Neutrophil (primary cell): ENCODE measurements around the gene PPID.

Experiments
- H3K27ac ChIP-seq: fragments of 200-600 bp; sonication (generic); 2 replicates; pipeline ENCODE4 v1.5.1; 2016; ENCODE audit warnings: mild to moderate bottlenecking, moderate library complexity
- H3K27me3 ChIP-seq: fragments of 200-600 bp; sonication (generic); 2 replicates; pipeline ENCODE4 v1.6.0; 2016; ENCODE audit warnings: mild to moderate bottlenecking
- H3K36me3 ChIP-seq: fragments of 200-600 bp; sonication (generic); 2 replicates; pipeline ENCODE4 v1.5.1; 2017
- H3K4me1 ChIP-seq, 2 experiments: fragments of 200-600 bp in 1 of 2; sonication (generic) in 1 of 2; 1 replicate in 1 of 2; 2 replicates in 1 of 2; pipeline versions ENCODE4 v1.5.1 to v1.6.1; 2013 to 2016; ENCODE audit warnings: low read depth in 1 of 2, low read length in 1 of 2, mild to moderate bottlenecking in 1 of 2, moderate library complexity in 1 of 2; ENCODE audit not compliant: control insufficient read depth in 1 of 2, insufficient read depth in 1 of 2
- H3K4me3 ChIP-seq, 2 experiments: fragments of 200-600 bp in 1 of 2; sonication (generic) in 1 of 2; 1 replicate in 1 of 2; 2 replicates in 1 of 2; pipeline ENCODE4 v1.5.1; 2013 to 2016; ENCODE audit warnings: low read depth in 1 of 2, low read length in 1 of 2, mild to moderate bottlenecking in 1 of 2, moderate library complexity in 1 of 2
- H3K9me3 ChIP-seq: fragments of 200-600 bp; sonication (generic); 2 replicates; pipeline ENCODE4 v1.5.1; 2016
- CTCF ChIP-seq: fragments of 200-600 bp; sonication (generic); IDR thresholded peaks from 2 replicates; pipeline ENCODE4 v1.5.1; 2016; ENCODE audit warnings: antibody characterized with exemption

PPID gene

DNA sequence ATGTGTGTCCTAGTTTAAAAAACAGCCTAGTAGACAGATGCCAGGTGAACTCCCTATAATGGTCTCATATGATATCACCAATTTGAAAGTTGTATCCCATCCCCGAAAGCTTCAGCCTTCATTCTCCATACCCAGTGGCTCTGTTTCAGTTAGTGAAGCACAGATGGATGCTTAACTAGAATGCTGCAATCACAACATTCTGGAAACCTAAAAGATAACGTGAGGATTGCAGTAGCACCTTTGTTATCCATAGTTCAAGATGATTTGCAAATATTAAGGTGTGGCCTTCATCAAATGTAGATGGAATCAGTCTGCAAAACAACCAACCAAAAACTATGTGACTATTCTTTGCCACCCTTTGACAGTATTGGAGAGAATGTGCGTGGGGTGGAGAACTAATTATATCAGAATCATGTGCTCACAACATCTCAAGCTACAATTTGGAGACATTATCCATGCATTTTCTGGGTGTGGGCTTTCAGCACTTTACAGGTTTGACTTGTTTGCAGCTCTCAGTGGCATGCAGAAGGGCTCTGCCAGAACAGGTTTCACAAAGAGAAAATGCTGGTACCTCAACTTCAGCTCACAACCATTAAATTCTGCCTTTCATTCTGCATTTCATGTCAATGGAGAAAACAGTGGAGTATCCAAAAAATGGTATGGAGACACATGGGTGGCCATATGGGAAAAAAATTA lies 18.3 kb upstream of the PPID start:
- Histone ChIP-seq H3K9me3 (no peaks in the 10 kb centered on the region), H3K27ac (no peak overlapping the region), H3K36me3 (no peaks in the 10 kb centered on the region), H3K4me1 (no peaks in the 10 kb centered on the region), H3K4me3 (no peak overlapping the region), H3K27me3 (no peaks in the 10 kb centered on the region)
- TF ChIP-seq CTCF: no peak

- Histone ChIP-seq H3K27ac (no peak overlapping the region), H3K4me1 (no peaks in the 10 kb centered on the region), H3K27me3 (no peaks in the 10 kb centered on the region), H3K9me3 (no peaks in the 10 kb centered on the region), H3K4me3 (no peak overlapping the region), H3K36me3 (no peaks in the 10 kb centered on the region)
- no peak for TF ChIP-seq CTCF
These were observed 16.4 kb upstream of the PPID start for GRCh38 chr4:158739600-158739999.

- Histone ChIP-seq H3K36me3 (no peaks in the 10 kb centered on the region), H3K9me3 (no peaks in the 10 kb centered on the region), H3K4me3 (no peak overlapping the region), H3K4me1 (no peaks in the 10 kb centered on the region), H3K27ac (no peak overlapping the region), H3K27me3 (no peaks in the 10 kb centered on the region)
- no peak for TF ChIP-seq CTCF
These were observed 15.7 kb upstream of the PPID start for GRCh38 chr4:158738866-158739265.

GRCh38 chr4:158729716-158730559 lies 6.7 kb upstream of the PPID start:
- no peak for TF ChIP-seq CTCF
- H3K36me3 ChIP-seq: no peaks in the 10 kb centered on the region
- H3K9me3 ChIP-seq: no peaks in the 10 kb centered on the region
- no peaks in the 10 kb centered on the region for H3K4me1 ChIP-seq
- no peak overlapping the region for H3K4me3 ChIP-seq
- H3K27me3 ChIP-seq: peaks cover 33% of the 10 kb centered on the region
- no peak overlapping the region for H3K27ac ChIP-seq

DNA sequence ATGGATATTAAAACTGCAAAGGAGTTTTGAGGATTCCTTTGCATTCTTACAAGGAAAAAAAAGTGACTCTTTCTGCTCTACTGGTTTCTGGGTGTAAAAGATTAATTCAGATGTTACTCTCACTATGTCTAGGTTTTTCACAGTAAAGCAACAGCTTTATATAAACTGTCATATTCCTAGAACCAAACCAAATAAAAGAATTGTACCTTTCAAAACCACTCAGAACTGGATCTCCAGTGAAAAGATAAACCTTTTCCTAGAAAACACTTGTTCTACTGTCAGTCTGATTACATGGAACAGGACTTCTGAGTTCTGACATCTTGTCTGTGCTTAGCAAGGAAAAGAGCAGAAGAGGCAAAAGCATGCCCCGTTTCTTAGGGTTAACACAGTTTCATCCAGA lies 5.0 kb upstream of the PPID start:
- TF ChIP-seq CTCF: no peak
- Histone ChIP-seq H3K27me3 (peaks cover 33% of the 10 kb centered on the region), H3K36me3 (no peaks in the 10 kb centered on the region), H3K4me1 (peaks cover 4 to 5% of the 10 kb centered on the region in 2 experiments), H3K4me3 (no peak overlapping the region), H3K9me3 (no peaks in the 10 kb centered on the region), H3K27ac (no peak overlapping the region)
